Endothelial cell of umbilical vein (primary cell): ENCODE results near the gene R3HDM2. TPM values are rescaled to one million over a fixed set of nuclear protein-coding genes. Genes with fewer than 3 reads are reported as not detected.

Experiments used
- BruUV-seq: library from RNA; stranded (reverse); fragments of 400-500 nt; replicated peaks from 2 replicates; lab custom pipeline; 2021; lab: Mats Ljungman, UMichigan
- CTCF ChIA-PET: fragments of 300-600, 350-600 bp; sonication (Branson Sonifier 250); formaldehyde crosslinking; loops from one replicate; lab custom pipeline; 2021; ENCODE audit warnings: antibody characterized with exemption, inconsistent platforms; lab: Charles Lee
- POLR2A ChIA-PET: fragments of 300-600, 350-600 bp; sonication (Branson Sonifier 250); formaldehyde crosslinking; loops from one replicate; lab custom pipeline; 2021; ENCODE audit warnings: antibody characterized with exemption, inconsistent platforms; lab: Charles Lee
- DNase-seq: peaks from one replicate; pipeline ENCODE4 v3.0.0-alpha.2; 2011; ENCODE audit warnings: low read depth, low spot score
- FAIRE-seq: peaks from 2 replicates; lab custom pipeline; 2011; peaks lifted over from hg19 to GRCh38; lab: Jason Lieb, UNC
- H2AFZ ChIP-seq: 2 replicates; pipeline ENCODE4 v1.6.0; 2012; ENCODE audit warnings: low read depth, low read length, control low read depth, inconsistent platforms
- H3K27ac ChIP-seq: 2 replicates; pipeline ENCODE4 v1.5.1; 2011; ENCODE audit warnings: low read depth, mild to moderate bottlenecking, control low read depth, low read length, moderate library complexity; ENCODE audit not compliant: insufficient read depth
- H3K27me3 ChIP-seq, 2 experiments: 2 replicates each; pipeline versions ENCODE4 v1.6.0 to v1.6.1; 2011; ENCODE audit warnings: low read length in 2 of 2, mixed read lengths in 1 of 2; ENCODE audit not compliant: control insufficient read depth in 2 of 2, insufficient read depth in 2 of 2
- H3K36me3 ChIP-seq, 2 experiments: 2 replicates in 1 of 2; 3 replicates in 1 of 2; pipeline ENCODE4 v1.5.1; 2011; ENCODE audit warnings: low read length in 2 of 2, mild to moderate bottlenecking in 1 of 2, moderate library complexity in 1 of 2; ENCODE audit not compliant: control insufficient read depth in 2 of 2, insufficient read depth in 2 of 2; ENCODE audit errors: extremely low read depth in 1 of 2
- H3K4me1 ChIP-seq: 3 replicates; pipeline ENCODE4 v1.5.1; 2011; ENCODE audit warnings: mild to moderate bottlenecking, low read length; ENCODE audit not compliant: control insufficient read depth, insufficient read depth; ENCODE audit errors: extremely low read depth
- H3K4me2 ChIP-seq: 2 replicates; pipeline ENCODE4 v1.6.1; 2011; ENCODE audit warnings: low read length, control low read depth, mixed read lengths; ENCODE audit not compliant: insufficient read depth
- H3K4me3 ChIP-seq, 3 experiments: fragments of 200-600 bp in 1 of 3; sonication (generic), shearing (Covaris generic) in 1 of 3; replicated peaks in 1 of 3; 2 replicates each; pipeline ENCODE4 v1.5.1; 2011 to 2016; ENCODE audit warnings: control low read depth in 3 of 3, low read length in 3 of 3, mild to moderate bottlenecking in 2 of 3, inconsistent platforms in 1 of 3, low read depth in 1 of 3, moderate library complexity in 1 of 3; ENCODE audit not compliant: insufficient read depth in 1 of 3
- H3K79me2 ChIP-seq: 2 replicates; pipeline ENCODE4 v1.6.0; 2012; ENCODE audit warnings: low read length, inconsistent platforms; ENCODE audit not compliant: control insufficient read depth, insufficient read depth
- H3K9ac ChIP-seq: replicated peaks from 2 replicates; pipeline ENCODE3; 2011; ENCODE audit warnings: low read length, control low read depth; ENCODE audit not compliant: insufficient read depth; ENCODE audit errors: extremely low read depth
- H3K9me1 ChIP-seq: replicated peaks from 3 replicates; pipeline ENCODE4 v1.6.0; 2011; ENCODE audit warnings: mild to moderate bottlenecking, low read length; ENCODE audit not compliant: control insufficient read depth, insufficient read depth; ENCODE audit errors: extremely low read depth
- H3K9me3 ChIP-seq: replicated peaks from 2 replicates; pipeline ENCODE4 v1.5.1; 2012; ENCODE audit warnings: low read length, inconsistent platforms; ENCODE audit not compliant: control insufficient read depth, insufficient read depth
- H4K20me1 ChIP-seq: replicated peaks from 2 replicates; pipeline ENCODE3; 2011; ENCODE audit warnings: mild to moderate bottlenecking, low read length; ENCODE audit not compliant: control insufficient read depth, insufficient read depth; ENCODE audit errors: extremely low read depth
- EZH2 ChIP-seq: IDR thresholded peaks from 2 replicates; pipeline ENCODE4 v1.6.1; 2012; ENCODE audit warnings: borderline replicate concordance, low read depth, mild to moderate bottlenecking, moderate library complexity, low read length, inconsistent platforms; ENCODE audit not compliant: severe bottlenecking
- FOS ChIP-seq: IDR thresholded peaks from 2 replicates; pipeline ENCODE4 v1.6.1; 2011; ENCODE audit warnings: mild to moderate bottlenecking, low read length, moderate library complexity, borderline replicate concordance; ENCODE audit not compliant: insufficient read depth
- JUN ChIP-seq: IDR thresholded peaks from 2 replicates; pipeline ENCODE4 v1.6.1; 2011; ENCODE audit warnings: borderline replicate concordance, low read depth; ENCODE audit not compliant: insufficient read length, insufficient read depth
- POLR2A ChIP-seq: IDR thresholded peaks from 2 replicates; pipeline ENCODE4 v1.6.1; 2012; ENCODE audit warnings: low read depth, mild to moderate bottlenecking, control low read depth, low read length
- dilution Hi-C: fragments of 300-500 bp; cut with MboI; formaldehyde crosslinking; loops from one replicate; pipeline ENCODE4 v1.15.0; 2019; ENCODE audit warnings: low sequenced_read_pairs; ENCODE audit not compliant: extremely low pct_ligation_motif_present
- intact Hi-C: fragments of 100-400 bp; cut with micrococcal nuclease; formaldehyde crosslinking; loops from one replicate; pipeline ENCODE4 v1.10.0; 2022
- polyA plus RNA-seq, 4 experiments: library from polyadenylated mRNA; depleted of rRNA in 3 of 4; stranded (reverse) in 3 of 4; unstranded in 1 of 4; fragments of >200 nt; gene quantifications; 2 replicates each; pipeline versions ENCODE4 v1.2.1 to v1.2.3, GENCODE V29; 2011 to 2012; ENCODE audit warnings: missing spikeins in 1 of 4
- total RNA-seq: library from RNA; stranded (reverse); gene quantifications from 2 replicates; pipeline ENCODE4 v1.2.3, GENCODE V29; 2021
- TF ChIP-seq, protein P1 (sequence below), 2 donors: IDR thresholded peaks; 1 replicate in 1 of 2; 2 replicates in 1 of 2; pipeline ENCODE4 v1.5.1; 2011; ENCODE audit warnings: low read length in 2 of 2, mild to moderate bottlenecking in 2 of 2, moderate library complexity in 2 of 2, control low read depth in 1 of 2, inconsistent platforms in 1 of 2, low read depth in 1 of 2; ENCODE audit not compliant: insufficient read depth in 1 of 2; ENCODE audit errors: extremely low read depth in 1 of 2

The R3HDM2 gene
- total and polyA plus RNA-seq, 2 donors (not counting 3 experiments of a cell fraction or from before 2014, with no cell fraction given) = 26.1 to 31.3 TPM

DNA sequence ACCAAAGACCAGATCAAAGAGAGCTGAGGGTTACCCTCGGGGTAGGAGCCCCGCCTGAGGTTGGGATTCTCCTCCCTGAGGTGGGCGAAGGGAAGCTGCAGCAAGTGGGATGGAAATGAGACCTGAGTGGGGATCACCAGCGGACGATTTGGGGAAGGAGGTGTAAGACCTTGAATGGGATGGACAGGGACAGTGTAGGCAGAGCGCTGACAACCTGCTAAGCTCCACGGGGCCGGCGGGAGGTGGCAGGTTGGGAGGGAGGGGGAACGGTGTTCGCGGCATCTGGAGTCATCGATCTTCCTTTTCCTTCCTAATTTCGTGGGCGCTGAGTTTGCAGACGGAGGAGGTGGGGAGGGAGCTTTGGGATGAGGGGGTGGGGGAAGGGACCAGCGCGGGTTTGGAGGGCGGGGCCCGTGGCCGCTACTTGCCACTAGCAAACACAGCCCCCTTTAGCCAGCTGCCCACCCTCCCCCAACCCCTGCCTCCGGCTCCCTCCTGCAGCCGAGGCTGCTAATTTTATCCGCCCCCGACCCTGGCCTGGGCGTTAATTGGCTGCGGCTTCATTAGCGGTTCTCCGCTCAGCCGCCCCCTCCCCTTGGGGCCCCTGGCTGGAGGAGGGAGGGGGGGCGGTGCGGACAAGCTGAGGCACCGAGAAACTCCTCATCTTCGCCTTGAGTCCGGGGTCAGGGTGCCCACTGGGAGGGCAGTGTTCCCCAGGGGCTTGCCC, 204.1 kb downstream of the R3HDM2 start:
- Histone ChIP-seq H3K4me2 (no peak overlapping the region), H3K9me3 (no peaks in the 10 kb centered on the region), H3K9me1 (no peaks in the 10 kb centered on the region), H3K27ac (no peak overlapping the region), H3K79me2 (peaks cover 21% of the 10 kb centered on the region), H3K4me1 (peaks cover 18% of the 10 kb centered on the region), H2AFZ (no peak overlapping the region), H3K36me3 (peaks cover 0 to 4% of the 10 kb centered on the region in 2 experiments), H3K27me3 (peaks cover 43 to 46% of the 10 kb centered on the region in 2 experiments), H4K20me1 (no peaks in the 10 kb centered on the region), H3K4me3 (no peak overlapping the region), H3K9ac (no peak overlapping the region)
- FAIRE-seq = no peak
- BruUV-seq = no TSS peak
- intact Hi-C loops = no loop called here
- no peak for TF ChIP-seq JUN
- TF ChIP-seq FOS = no peak
- TF ChIP-seq, protein P1, sequence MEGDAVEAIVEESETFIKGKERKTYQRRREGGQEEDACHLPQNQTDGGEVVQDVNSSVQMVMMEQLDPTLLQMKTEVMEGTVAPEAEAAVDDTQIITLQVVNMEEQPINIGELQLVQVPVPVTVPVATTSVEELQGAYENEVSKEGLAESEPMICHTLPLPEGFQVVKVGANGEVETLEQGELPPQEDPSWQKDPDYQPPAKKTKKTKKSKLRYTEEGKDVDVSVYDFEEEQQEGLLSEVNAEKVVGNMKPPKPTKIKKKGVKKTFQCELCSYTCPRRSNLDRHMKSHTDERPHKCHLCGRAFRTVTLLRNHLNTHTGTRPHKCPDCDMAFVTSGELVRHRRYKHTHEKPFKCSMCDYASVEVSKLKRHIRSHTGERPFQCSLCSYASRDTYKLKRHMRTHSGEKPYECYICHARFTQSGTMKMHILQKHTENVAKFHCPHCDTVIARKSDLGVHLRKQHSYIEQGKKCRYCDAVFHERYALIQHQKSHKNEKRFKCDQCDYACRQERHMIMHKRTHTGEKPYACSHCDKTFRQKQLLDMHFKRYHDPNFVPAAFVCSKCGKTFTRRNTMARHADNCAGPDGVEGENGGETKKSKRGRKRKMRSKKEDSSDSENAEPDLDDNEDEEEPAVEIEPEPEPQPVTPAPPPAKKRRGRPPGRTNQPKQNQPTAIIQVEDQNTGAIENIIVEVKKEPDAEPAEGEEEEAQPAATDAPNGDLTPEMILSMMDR (IDR thresholded peaks at IDR 0.05; ENCODE audit: extremely low read depth in 1 of 2, insufficient read depth in 1 of 2, low read depth in 1 of 2, low read length in 2 of 2) = no peak
- TF ChIP-seq EZH2 = peak; percentile 69
- no peak for TF ChIP-seq POLR2A
- POLR2A ChIA-PET = interaction anchor here (0.7 kb wide), 1 partner anchor 11 kb away, joined by 4 read pairs; no protein-coding TSS in a partner anchor
- CTCF ChIA-PET = interaction anchor here (0.7 to 5.3 kb wide), 6 partner anchors 10 to 16 kb away, joined by 3 to 50 read pairs (median 6); a partner anchor contains a TSS
- no peak for DNase-seq
- dilution Hi-C loops = no loop called here
